ENCODE results near the gene NEXN.
A peak's percentile ranks its signal among the peaks of the same experiment; 100 is the strongest.
"Not testable (repeated sequence)": the region's sequence is repeated elsewhere in the genome, so short reads cannot be mapped to it uniquely, and the experiment has no call there.

NEXN gene

GRCh38 chr1:77906019-77906545 lies 17.7 kb downstream of the NEXN start:
- DNase-seq = no peak

DNA sequence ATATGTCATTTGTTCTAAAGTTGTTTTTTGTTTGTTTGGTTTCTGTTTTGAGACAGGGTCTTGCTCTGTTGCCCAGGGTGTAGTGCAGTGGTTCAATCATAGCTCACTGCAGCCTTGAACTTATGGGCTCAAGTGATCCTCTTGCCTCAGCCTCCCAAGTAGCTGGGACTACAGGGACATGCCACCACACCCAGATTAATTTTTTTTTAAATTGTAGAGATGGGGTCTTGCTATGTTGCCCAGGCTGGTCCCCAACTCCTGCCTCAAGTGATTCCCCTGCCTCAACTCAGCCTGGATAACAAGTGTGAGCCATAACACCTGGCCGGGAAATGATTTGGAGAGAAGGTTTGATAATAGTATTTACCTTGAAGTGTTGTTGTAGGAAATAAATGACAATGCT lies 18.2 kb downstream of the NEXN start:
- DNase-seq = no peak

- DNase-seq = no peak
These were observed 21.7 kb downstream of the NEXN start for GRCh38 chr1:77910116-77910515.

- DNase-seq = not testable (repeated sequence)
These were observed 30.5 kb downstream of the NEXN start for GRCh38 chr1:77918918-77919317.

DNA sequence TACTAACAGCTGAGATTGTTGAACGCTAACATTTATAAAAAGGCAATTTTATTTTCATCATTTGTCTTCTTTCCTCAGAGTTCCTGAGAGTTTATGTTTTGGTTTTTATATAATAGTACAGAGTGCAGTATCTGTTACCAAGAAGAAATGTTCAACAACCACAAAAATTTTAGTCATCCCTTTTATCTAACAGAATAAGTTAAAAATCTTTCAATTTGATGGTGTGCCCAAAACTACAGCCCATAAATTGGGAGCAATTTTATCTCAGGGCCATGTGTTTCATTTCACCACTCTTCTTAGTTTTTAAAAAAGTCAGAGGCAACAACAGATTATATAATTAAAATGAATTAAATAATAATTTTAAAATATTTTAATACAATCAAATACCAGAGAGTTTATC lies 37.1 kb downstream of the NEXN start:
- no peak for DNase-seq

DNA sequence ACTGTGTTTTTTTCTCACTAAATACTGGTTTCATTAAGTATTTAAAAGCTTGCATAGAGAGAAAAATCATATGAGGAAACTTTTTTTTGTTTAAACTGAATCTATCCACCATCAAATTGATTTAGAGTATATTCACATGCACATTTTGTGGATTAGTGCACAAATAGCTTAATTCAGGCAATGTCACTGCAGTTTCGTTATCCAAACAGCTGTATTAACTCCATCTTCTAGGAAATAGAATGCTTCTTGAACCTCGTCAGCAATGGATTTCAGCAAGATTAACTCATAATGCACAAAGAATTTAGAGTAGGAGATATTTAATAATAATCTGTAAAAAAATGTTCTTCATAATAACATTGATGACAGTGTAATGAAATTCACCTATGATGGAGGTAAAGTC lies 37.5 kb downstream of the NEXN start:
- peak; percentile 54 for DNase-seq

DNA sequence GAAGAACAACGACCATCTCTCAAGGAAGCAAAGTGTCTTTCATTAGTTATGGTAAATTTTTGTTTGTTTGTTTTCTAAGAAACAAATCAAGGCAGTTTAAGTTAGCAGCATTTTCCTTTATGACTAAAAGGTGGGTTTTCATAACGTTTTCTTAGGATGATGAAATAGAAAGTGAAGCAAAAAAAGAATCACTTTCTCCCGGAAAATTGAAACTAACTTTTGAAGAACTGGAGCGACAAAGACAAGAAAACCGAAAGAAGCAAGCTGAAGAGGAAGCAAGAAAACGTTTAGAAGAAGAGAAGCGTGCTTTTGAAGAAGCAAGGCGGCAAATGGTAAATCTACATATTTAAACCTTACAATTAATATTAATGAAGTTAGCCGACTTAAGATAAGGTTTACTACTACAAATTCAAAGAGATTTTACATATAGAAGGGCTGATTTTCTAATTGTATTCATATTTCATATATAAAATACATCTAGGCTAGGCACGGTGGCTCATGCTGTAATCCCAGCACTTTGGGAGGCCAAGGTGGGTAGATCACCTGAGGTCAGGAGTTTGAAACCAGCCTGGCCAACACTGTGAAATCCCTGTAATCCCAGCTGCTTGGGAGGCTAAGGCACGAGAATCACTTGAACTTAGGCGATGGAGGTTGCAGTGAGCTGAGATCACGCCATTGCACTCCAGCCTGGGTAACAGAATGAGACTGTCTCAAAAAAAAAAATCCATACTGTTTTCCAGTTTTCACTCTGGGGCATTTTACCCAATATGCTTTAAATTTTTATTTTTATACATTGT lies 38.3 kb downstream of the NEXN start:
- DNase-seq = peak; percentile 78

DNA sequence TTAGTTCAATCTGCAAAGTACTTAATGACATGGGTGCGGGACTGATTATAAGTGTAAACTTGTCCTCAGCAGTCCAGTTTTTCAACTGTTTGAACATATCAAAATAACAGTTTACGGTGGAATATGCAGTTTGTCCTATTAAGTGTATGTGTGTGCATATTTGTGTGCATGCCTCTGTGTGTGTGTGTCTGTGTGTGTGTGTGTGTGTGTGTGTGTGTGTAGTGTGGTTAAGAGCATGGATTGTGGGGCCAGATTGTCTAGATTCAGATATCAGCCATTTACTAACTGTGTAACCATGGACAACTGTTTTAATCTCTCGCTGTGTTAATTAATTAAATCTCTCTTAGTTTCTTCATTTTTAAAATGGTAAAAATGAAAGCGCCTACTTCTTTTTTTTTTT lies 39.0 kb downstream of the NEXN start:
- DNase-seq = peak; percentile 49

DNA sequence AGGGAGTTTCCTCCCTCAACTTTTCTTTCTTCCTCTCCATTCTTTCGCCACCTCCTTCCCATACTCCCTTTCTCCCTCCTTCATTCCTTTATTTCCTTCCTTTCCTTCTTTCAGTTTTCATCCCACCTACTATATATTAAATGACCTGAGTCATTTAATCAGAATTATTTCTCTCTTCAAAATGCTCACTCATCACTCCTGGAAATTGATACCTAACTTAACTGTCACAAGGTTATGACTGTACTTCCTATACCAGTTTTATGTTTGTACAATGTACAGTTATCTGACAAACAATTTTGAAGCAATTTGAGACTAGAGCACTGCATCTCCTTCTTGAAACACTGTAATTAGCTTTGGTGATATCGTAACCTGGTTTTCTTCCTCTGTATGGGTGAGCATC lies 41.4 kb downstream of the NEXN start:
- no peak for DNase-seq

GRCh38 chr1:77938651-77939050 lies 50.2 kb downstream of the NEXN start:
- DNase-seq = no peak

GRCh38 chr1:77940921-77941570 lies 52.6 kb downstream of the NEXN start:
- no peak for DNase-seq

- no peak for DNase-seq
These were observed 54.1 kb downstream of the NEXN start for GRCh38 chr1:77942400-77943140.

- no peak for DNase-seq
These were observed 56.9 kb downstream of the NEXN start for GRCh38 chr1:77945345-77945744.

DNA sequence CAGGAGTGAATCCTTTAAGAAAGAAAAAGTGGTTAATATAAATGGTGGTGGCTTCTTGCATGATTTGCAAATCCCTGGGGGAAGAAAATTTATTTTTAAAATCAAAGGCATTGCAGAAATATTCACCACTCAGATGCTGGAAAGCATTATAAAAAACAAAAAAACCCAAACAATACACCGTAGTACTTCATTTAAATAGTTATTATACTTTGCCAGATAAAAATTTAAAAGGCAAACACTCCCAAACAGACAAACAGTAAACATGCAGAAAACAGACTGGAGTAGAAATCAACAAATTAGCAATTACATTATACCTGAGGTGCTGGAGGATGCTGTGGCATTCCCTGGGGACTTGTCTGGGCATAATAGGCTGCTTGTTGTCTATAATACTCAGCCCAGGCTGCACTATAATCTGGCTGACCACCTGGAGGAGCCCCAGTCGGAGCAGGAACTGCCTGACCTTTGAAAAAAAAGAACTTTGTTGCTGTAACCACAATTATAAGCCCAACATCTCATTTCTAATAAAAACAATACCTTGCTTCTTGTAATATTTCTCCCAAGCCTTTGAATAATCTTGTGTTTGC lies 60.5 kb downstream of the NEXN start:
- DNase-seq = peak; percentile 20

- DNase-seq = peak; percentile 25
These were observed 62.4 kb downstream of the NEXN start for GRCh38 chr1:77950873-77951272.

- no peak for DNase-seq
These were observed 62.9 kb downstream of the NEXN start for GRCh38 chr1:77951328-77951727.

GRCh38 chr1:77953907-77954306 lies 65.5 kb downstream of the NEXN start:
- no peak for DNase-seq

DNA sequence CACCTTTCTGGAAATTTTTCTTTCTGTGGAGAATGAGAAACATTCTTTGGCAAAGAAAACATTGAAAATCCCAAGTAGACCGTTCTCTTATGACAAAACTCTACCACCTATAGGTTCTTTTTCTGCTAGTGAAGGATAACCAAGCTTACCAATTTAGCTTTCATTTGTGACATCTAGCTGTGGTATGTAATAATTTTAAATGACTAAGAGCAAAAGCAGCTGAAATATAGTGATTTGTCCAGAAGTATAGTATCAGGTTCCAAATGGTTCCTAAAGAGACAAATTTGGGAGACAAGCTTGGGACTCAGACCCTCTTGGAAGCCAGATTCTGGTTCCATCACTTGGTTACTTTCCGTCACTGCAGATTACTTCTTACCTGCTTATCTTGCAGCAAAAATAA lies 66.1 kb downstream of the NEXN start:
- no peak for DNase-seq

DNA sequence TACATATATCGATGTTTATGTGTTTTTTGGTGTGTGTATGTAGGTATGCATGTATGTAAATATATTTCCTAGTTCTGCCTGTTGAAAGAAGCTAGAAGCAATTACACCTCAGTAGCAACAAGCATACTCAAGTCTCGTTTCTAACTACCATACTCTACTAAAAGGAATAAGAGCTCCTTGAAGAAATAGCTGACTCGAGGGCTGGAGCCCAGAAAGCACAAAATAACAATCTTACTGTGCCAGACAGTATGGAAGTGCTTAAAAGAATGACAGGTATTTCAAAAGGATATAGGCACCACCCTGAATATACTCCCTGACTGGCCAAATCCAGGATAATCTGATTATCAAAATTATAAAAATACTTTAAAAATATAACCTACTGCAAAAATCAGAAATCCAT lies 67.3 kb downstream of the NEXN start:
- DNase-seq = no peak

DNA sequence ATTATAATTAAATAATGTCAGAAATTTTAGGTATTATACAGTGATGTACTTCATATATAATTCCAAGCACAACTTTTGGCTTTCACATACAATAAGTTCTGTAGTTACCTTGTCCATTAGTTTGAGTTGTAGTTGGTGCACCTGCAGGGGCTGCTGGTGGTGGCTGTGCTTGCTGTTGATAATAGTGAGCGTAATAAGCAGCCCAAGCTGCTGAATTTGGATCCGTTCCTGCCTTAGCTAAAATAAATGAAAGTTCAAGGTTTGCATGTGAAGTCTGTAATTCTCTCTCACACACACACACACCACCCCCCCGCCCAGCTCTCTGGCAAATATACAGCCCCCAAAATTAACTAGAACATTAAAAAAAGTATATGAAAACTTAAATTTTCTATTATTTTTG lies 68.0 kb downstream of the NEXN start:
- no peak for DNase-seq

- DNase-seq = no peak
These were observed 70.0 kb downstream of the NEXN start for GRCh38 chr1:77958391-77958790.

GRCh38 chr1:77958850-77959249 lies 70.4 kb downstream of the NEXN start:
- no peak for DNase-seq

DNA sequence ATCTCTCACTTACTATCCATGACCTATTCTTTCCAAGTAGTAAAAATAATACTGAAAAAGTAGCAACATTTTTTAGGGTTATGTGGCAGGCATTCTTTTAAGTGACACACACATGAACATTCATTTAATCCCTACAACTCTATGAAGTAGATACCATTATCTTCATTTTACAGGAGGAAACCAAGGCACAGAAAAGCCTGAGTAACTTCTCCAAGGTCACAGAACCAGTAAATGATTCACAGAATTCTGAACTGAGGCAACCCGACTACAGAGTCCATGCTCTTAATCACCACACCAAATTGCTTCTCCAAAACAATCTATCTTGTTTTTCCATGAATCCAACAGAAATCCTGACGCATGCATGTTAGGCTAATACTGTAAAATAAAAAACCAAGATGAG lies 73.0 kb downstream of the NEXN start:
- DNase-seq = no peak

Data from OCI-M1 (cell line).